ENCODE measurements around the gene ALK.

- TF ChIP-seq CTCF (IDR thresholded peaks at IDR 0.05; ENCODE audit: low read depth, low read length) (no peak), EZH2phosphoT487 (IDR thresholded peaks at IDR 0.05; ENCODE audit: low read depth) (no peak)
These were observed 461.2 kb downstream of the ALK start for GRCh38 chr2:29460190-29460589.
